Measurements from ENCODE around the gene CDH4. TPM values are rescaled to one million over a fixed set of nuclear protein-coding genes. Genes with fewer than 3 reads are reported as not detected.
A peak's percentile ranks its signal among the peaks of the same experiment; 100 is the strongest.

Gene CDH4
- total and polyA plus RNA-seq, 12 donors, result 0.04 to 0.25 (median 0.08) TPM; not detected in 5

DNA sequence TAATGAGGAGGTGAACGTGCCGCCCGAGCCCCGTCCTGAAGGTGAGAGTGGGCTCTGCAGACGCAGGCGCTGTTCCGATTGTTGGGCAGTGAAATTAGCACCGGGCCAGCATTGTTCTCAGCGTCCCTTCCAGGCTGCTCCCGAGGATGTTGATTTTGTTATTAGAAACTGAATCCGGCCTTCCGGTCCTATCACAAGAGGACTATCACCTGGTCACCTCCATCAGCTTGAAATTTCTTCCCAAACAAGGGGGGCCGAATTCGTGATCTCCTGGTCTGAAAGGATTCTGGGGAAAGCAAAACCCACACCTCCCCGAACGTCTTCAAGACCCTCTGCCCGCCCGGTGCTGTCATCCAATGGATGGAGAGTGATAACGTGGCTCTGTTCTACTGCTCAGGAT is 627.6 kb downstream of the CDH4 start:
- Histone ChIP-seq H3K27ac (no peak overlapping the region), H3K9me3 (no peaks in the 10 kb centered on the region), H3K36me3 (no peaks in the 10 kb centered on the region), H3K4me1 (no peaks in the 10 kb centered on the region), H3K27me3 (peaks cover 0 to 50% (median 30%) of the 10 kb centered on the region in 7 donors), H3K4me3 (no peak overlapping the region)
- TF ChIP-seq, protein P1, sequence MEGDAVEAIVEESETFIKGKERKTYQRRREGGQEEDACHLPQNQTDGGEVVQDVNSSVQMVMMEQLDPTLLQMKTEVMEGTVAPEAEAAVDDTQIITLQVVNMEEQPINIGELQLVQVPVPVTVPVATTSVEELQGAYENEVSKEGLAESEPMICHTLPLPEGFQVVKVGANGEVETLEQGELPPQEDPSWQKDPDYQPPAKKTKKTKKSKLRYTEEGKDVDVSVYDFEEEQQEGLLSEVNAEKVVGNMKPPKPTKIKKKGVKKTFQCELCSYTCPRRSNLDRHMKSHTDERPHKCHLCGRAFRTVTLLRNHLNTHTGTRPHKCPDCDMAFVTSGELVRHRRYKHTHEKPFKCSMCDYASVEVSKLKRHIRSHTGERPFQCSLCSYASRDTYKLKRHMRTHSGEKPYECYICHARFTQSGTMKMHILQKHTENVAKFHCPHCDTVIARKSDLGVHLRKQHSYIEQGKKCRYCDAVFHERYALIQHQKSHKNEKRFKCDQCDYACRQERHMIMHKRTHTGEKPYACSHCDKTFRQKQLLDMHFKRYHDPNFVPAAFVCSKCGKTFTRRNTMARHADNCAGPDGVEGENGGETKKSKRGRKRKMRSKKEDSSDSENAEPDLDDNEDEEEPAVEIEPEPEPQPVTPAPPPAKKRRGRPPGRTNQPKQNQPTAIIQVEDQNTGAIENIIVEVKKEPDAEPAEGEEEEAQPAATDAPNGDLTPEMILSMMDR (IDR thresholded peaks at IDR 0.05), result no peak
- ATAC-seq (no peak), DNase-seq (no peak)
- 89 to 90% methylated on average over 19 of the region's 19 CpGs for WGBS, 2 donors
- intact Hi-C loops (cut with DNase I), result no loop called here

DNA sequence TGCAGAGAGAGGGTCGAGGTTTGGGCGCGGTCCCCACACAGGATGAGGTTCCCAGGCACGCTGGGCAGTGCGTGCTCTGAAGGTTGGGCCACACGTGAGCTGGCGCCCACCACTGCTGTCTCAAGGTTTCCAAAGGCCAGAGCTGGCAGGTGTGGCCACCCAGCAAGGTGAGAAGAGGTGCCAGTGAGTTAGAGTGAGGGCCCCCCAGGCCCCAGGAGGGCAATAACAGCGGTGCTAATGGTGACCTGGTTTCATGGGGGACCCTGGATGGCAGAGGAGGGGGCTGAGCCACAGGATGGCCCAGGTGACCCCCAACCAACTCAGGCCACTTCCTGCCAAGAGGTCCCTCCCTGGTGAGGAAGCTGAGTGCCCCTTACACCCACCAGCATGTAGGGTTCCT is 628.6 kb downstream of the CDH4 start:
- Histone ChIP-seq H3K4me1 (no peaks in the 10 kb centered on the region), H3K36me3 (no peaks in the 10 kb centered on the region), H3K27ac (no peak overlapping the region), H3K27me3 (peaks cover 0 to 60% (median 40%) of the 10 kb centered on the region in 7 donors), H3K4me3 (no peak overlapping the region), H3K9me3 (no peaks in the 10 kb centered on the region)
- peak in 1 of 2 donors; percentile 7 for DNase-seq
- TF ChIP-seq, protein P1 (IDR thresholded peaks at IDR 0.05), result no peak
- intact Hi-C loops (cut with DNase I), result no loop called here
- no peak for ATAC-seq
- WGBS, 2 donors, result 92% methylated on average over 8 of the region's 8 CpGs

DNA sequence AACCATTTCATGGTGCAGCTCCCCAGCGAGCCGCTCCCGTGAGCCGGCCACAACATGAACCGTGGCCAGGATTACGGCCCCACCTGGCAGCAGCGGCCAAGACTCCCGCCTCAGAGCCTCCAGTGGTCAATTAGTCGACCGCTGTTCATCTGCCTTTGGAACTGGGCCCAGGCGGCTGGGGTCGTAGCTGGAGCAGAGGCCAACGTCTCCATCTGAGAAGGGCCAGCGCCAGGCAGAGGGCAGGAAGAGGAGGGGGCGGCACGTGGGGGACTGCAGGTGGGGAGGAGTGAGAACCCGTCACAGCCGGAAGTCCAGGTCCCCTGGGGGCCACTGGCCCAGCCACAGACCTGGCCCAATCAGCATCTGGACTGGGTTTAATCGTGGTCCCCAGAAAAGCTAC is 629.4 kb downstream of the CDH4 start:
- Histone ChIP-seq H3K36me3 (no peaks in the 10 kb centered on the region), H3K27ac (no peak overlapping the region), H3K27me3 (peaks cover 0 to 66% (median 39%) of the 10 kb centered on the region in 7 donors), H3K4me1 (no peaks in the 10 kb centered on the region), H3K9me3 (no peaks in the 10 kb centered on the region), H3K4me3 (no peak overlapping the region)
- DNase-seq (peak in 1 of 2 donors; percentile 3), ATAC-seq (no peak)
- TF ChIP-seq, protein P1 (IDR thresholded peaks at IDR 0.05), result no peak
- intact Hi-C loops (cut with DNase I), result no loop called here
- WGBS, 2 donors, result 64 to 65% methylated on average over 19 of the region's 19 CpGs

DNA sequence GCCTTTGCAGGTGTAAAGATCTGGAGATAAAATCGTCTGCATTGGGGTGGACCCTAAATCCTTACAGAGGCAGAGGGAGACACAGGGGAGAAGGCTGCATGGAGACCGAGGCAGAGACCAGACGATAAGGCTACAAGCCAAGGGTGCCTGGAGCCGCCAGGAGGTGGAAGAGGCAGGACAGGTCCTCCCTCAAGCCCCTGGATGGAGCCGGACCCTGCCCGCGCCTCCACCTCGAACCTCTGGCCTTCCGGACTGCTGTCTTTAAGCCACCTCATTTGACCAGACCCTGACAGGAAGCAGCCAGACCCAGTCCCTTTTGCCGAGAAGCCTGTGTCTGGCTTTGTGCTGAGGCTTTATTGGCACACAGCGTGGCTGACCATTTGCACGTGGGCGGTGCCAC is 629.8 kb downstream of the CDH4 start:
- intact Hi-C loops (cut with DNase I), result no loop called here
- 81 to 83% methylated on average over 13 of the region's 13 CpGs for WGBS, 2 donors

More for the DNA sequence above, 629.8 kb downstream of the CDH4 start:
- TF ChIP-seq, protein P1 (IDR thresholded peaks at IDR 0.05), result no peak
- no peak overlapping the region for H3K27ac ChIP-seq
- ATAC-seq, result no peak
- H3K9me3 ChIP-seq, result no peaks in the 10 kb centered on the region
- no peaks in the 10 kb centered on the region for H3K36me3 ChIP-seq
- peaks cover 0 to 66% (median 38%) of the 10 kb centered on the region in 7 donors for H3K27me3 ChIP-seq
- DNase-seq, result peak in 1 of 2 donors; percentile 1
- no peak overlapping the region for H3K4me3 ChIP-seq
- no peaks in the 10 kb centered on the region for H3K4me1 ChIP-seq

All from heart right ventricle (tissue), 16 donors.